Astrocyte of the cerebellum (primary cell): ENCODE data around the gene CHPF2.

ENCODE experiments used
- DNase-seq: peaks from one replicate; pipeline ENCODE4 v3.0.0-alpha.2; 2011; ENCODE audit warnings: low read depth
- H3K4me3 ChIP-seq: 2 replicates; pipeline ENCODE4 v1.5.1; 2011; ENCODE audit warnings: mild to moderate bottlenecking, low read depth, low read length, moderate library complexity
- CTCF ChIP-seq: IDR thresholded peaks from 2 replicates; pipeline ENCODE4 v1.5.1; 2012; ENCODE audit warnings: low read length, low read depth, moderate library complexity, mild to moderate bottlenecking; ENCODE audit errors: missing control alignments
- in situ Hi-C: cut with HindIII; loops from 2 replicates; pipeline ENCODE4 v1.10.0; 2017; ENCODE audit warnings: low sequenced_read_pairs

Gene CHPF2

GRCh38 chr7:151260471-151260870, 28.2 kb downstream of the CHPF2 start:
- no peak for TF ChIP-seq CTCF
- in situ Hi-C loops, result no loop called here
- H3K4me3 ChIP-seq, result no peak overlapping the region
- no peak for DNase-seq

GRCh38 chr7:151260883-151261282, 28.6 kb downstream of the CHPF2 start:
- H3K4me3 ChIP-seq, result no peak overlapping the region
- no peak for TF ChIP-seq CTCF
- no peak for DNase-seq
- in situ Hi-C loops, result no loop called here

- no peak overlapping the region for H3K4me3 ChIP-seq
- no peak for DNase-seq
- TF ChIP-seq CTCF, result no peak
- in situ Hi-C loops, result no loop called here
These were observed 29.2 kb downstream of the CHPF2 start for GRCh38 chr7:151261529-151261928.

- H3K4me3 ChIP-seq, result no peak overlapping the region
- no peak for TF ChIP-seq CTCF
- in situ Hi-C loops, result no loop called here
- DNase-seq, result no peak
These were observed 32.3 kb downstream of the CHPF2 start for GRCh38 chr7:151264615-151265014.

- H3K4me3 ChIP-seq, result no peak overlapping the region
- TF ChIP-seq CTCF, result no peak
- in situ Hi-C loops, result no loop called here
- DNase-seq, result no peak
These were observed 33.2 kb downstream of the CHPF2 start for GRCh38 chr7:151265351-151265931.

GRCh38 chr7:151269511-151269910, 37.2 kb downstream of the CHPF2 start:
- in situ Hi-C loops, result no loop called here
- no peak for DNase-seq
- H3K4me3 ChIP-seq, result no peak overlapping the region
- TF ChIP-seq CTCF, result no peak
